Neural progenitor cell (in vitro differentiated cells): ENCODE results near the gene AK3. TPM values are rescaled to one million over a fixed set of nuclear protein-coding genes. Genes with fewer than 3 reads are reported as not detected.
A peak's percentile ranks its signal among the peaks of the same experiment; 100 is the strongest.

ENCODE experiments used
- DNase-seq: peaks from one replicate; pipeline ENCODE4 v3.0.0-alpha.2; 2016; ENCODE audit warnings: low spot score
- H2AFZ ChIP-seq: fragments of 200-600 bp; sonication (generic); replicated peaks from 2 replicates; pipeline ENCODE4 v1.6.1; 2016; ENCODE audit warnings: antibody characterized with exemption
- H3F3A ChIP-seq: fragments of 200-600 bp; sonication (generic); 2 replicates; pipeline ENCODE4 v1.6.1; 2016; ENCODE audit warnings: antibody characterized with exemption, low read depth
- H3K27ac ChIP-seq: fragments of 200-600 bp; sonication (generic); 2 replicates; pipeline ENCODE4 v1.5.1; 2016; ENCODE audit warnings: mild to moderate bottlenecking
- H3K27me3 ChIP-seq: fragments of 200-600 bp; sonication (generic); 2 replicates; pipeline ENCODE4 v1.6.1; 2016; ENCODE audit warnings: mild to moderate bottlenecking, moderate library complexity
- H3K36me3 ChIP-seq: fragments of 200-600 bp; sonication (generic); 2 replicates; pipeline ENCODE4 v1.5.1; 2016
- H3K4me1 ChIP-seq: fragments of 200-600 bp; sonication (generic); 2 replicates; pipeline ENCODE4 v1.6.1; 2016; ENCODE audit warnings: mixed run types
- H3K4me2 ChIP-seq: fragments of 200-600 bp; sonication (generic); 2 replicates; pipeline ENCODE4 v1.6.1; 2016
- H3K4me3 ChIP-seq: fragments of 200-600 bp; sonication (generic); 2 replicates; pipeline ENCODE4 v1.5.1; 2016
- H3K79me2 ChIP-seq: fragments of 200-600 bp; sonication (generic); 2 replicates; pipeline ENCODE4 v1.6.1; 2016; ENCODE audit warnings: low read depth
- H3K9ac ChIP-seq: fragments of 200-600 bp; sonication (generic); 2 replicates; pipeline ENCODE4 v1.6.1; 2016
- H3K9me3 ChIP-seq: fragments of 200-600 bp; sonication (generic); 2 replicates; pipeline ENCODE4 v1.5.1; 2016; ENCODE audit warnings: low read depth
- H4K20me1 ChIP-seq: fragments of 200-600 bp; sonication (generic); 2 replicates; pipeline ENCODE4 v1.6.1; 2016; ENCODE audit warnings: low read depth
- H3K27ac Mint-ChIP-seq: 3 replicates; pipeline ENCODE4 v1.8.0; 2021; ENCODE audit warnings: mixed read lengths
- H3K27me3 Mint-ChIP-seq: 2 replicates; pipeline ENCODE4 v1.8.0; 2022; ENCODE audit warnings: low read depth, mild to moderate bottlenecking, inconsistent platforms, moderate library complexity, mixed read lengths; ENCODE audit not compliant: insufficient read depth
- H3K36me3 Mint-ChIP-seq: 3 replicates; pipeline ENCODE4 v1.8.0; 2021; ENCODE audit warnings: mixed read lengths
- H3K4me1 Mint-ChIP-seq: 3 replicates; pipeline ENCODE4 v1.8.0; 2021; ENCODE audit warnings: mixed read lengths
- H3K4me3 Mint-ChIP-seq: 3 replicates; pipeline ENCODE4 v1.8.0; 2021; ENCODE audit warnings: mild to moderate bottlenecking, moderate library complexity, mixed read lengths
- H3K9me3 Mint-ChIP-seq: 3 replicates; pipeline ENCODE4 v1.8.0; 2020; ENCODE audit warnings: mixed read lengths
- CTCF ChIP-seq: fragments of 200-600 bp; sonication (generic); IDR thresholded peaks from 2 replicates; pipeline ENCODE4 v1.5.1; 2017; ENCODE audit warnings: antibody characterized with exemption, mild to moderate bottlenecking
- EZH2 ChIP-seq: fragments of 200-600 bp; sonication (generic); IDR thresholded peaks from 2 replicates; pipeline ENCODE4 v1.6.1; 2017; ENCODE audit warnings: antibody characterized with exemption, mild to moderate bottlenecking, moderate library complexity
- EZH2phosphoT487 ChIP-seq: fragments of 200-600 bp; sonication (generic); IDR thresholded peaks from 2 replicates; pipeline ENCODE4 v1.6.1; 2017; ENCODE audit warnings: antibody characterized with exemption
- total RNA-seq: library from RNA; depleted of rRNA; stranded (reverse); fragments of >200 nt; gene quantifications from 2 replicates; pipeline ENCODE4 v1.2.3, GENCODE V29; 2015; ENCODE audit warnings: low replicate concordance

The AK3 gene
- total RNA-seq, 1 donor from 2014 or later: 54.8 TPM

- no peak for DNase-seq
- Mint-ChIP-seq H3K9me3 (no peaks in the 10 kb centered on the region), H3K4me1 (peaks cover 27% of the 10 kb centered on the region), H3K27me3 (peaks cover 2% of the 10 kb centered on the region), H3K36me3 (peaks cover 2% of the 10 kb centered on the region), H3K4me3 (peak overlapping the region; percentile 76), H3K27ac (no peak overlapping the region)
- TF ChIP-seq CTCF (no peak), EZH2phosphoT487 (no peak), EZH2 (no peak)
- no peak overlapping the region for H3K9ac ChIP-seq
- H3K4me2 ChIP-seq: peak overlapping the region; percentile 97
- H3K79me2 ChIP-seq: peaks cover 32% of the 10 kb centered on the region
- no peaks in the 10 kb centered on the region for H3K36me3 ChIP-seq
- no peak overlapping the region for H2AFZ ChIP-seq
- peaks cover 23% of the 10 kb centered on the region for H3F3A ChIP-seq
- no peaks in the 10 kb centered on the region for H3K9me3 ChIP-seq
- no peak overlapping the region for H3K27ac ChIP-seq
- H3K27me3 ChIP-seq: peaks cover 11% of the 10 kb centered on the region
- H4K20me1 ChIP-seq: no peaks in the 10 kb centered on the region
- no peak overlapping the region for H3K4me3 ChIP-seq
- peaks cover 11% of the 10 kb centered on the region for H3K4me1 ChIP-seq
Observed at GRCh38 chr9:4742246-4742645, 1.2 kb upstream of the AK3 start.

- Histone ChIP-seq H3K79me2 (peaks cover 33% of the 10 kb centered on the region), H3K4me1 (peaks cover 11% of the 10 kb centered on the region), H4K20me1 (no peaks in the 10 kb centered on the region), H3K36me3 (no peaks in the 10 kb centered on the region), H2AFZ (peak overlapping the region; percentile 99), H3K4me3 (peak overlapping the region; percentile 90), H3K4me2 (peak overlapping the region; percentile 97), H3K9me3 (no peaks in the 10 kb centered on the region), H3K9ac (peak overlapping the region; percentile 50), H3F3A (peaks cover 23% of the 10 kb centered on the region), H3K27ac (no peak overlapping the region), H3K27me3 (peaks cover 11% of the 10 kb centered on the region)
- H3K27ac Mint-ChIP-seq: no peak overlapping the region
- no peak for DNase-seq
- H3K4me3 Mint-ChIP-seq: peak overlapping the region; percentile 76
- H3K36me3 Mint-ChIP-seq: peaks cover 2% of the 10 kb centered on the region
- TF ChIP-seq CTCF (no peak), EZH2 (no peak), EZH2phosphoT487 (no peak)
- H3K9me3 Mint-ChIP-seq: no peaks in the 10 kb centered on the region
- H3K27me3 Mint-ChIP-seq: peaks cover 2% of the 10 kb centered on the region
- H3K4me1 Mint-ChIP-seq: peaks cover 27% of the 10 kb centered on the region
Observed at GRCh38 chr9:4741365-4742089, 525 bp upstream of the AK3 start.

- H3K27me3 Mint-ChIP-seq: peaks cover under 1% of the 10 kb centered on the region
Observed at GRCh38 chr9:4740388-4740637, 689 bp downstream of the AK3 start.

More at GRCh38 chr9:4740388-4740637, 689 bp downstream of the AK3 start:
- peak overlapping the region; percentile 99 for H2AFZ ChIP-seq
- H3F3A ChIP-seq: peaks cover 23% of the 10 kb centered on the region
- H3K4me1 ChIP-seq: peaks cover 11% of the 10 kb centered on the region
- H3K27ac Mint-ChIP-seq: peak overlapping the region; percentile 27
- peak overlapping the region; percentile 90 for H3K4me3 Mint-ChIP-seq
- H3K9me3 Mint-ChIP-seq: no peaks in the 10 kb centered on the region
- H3K4me3 ChIP-seq: peak overlapping the region; percentile 90
- H4K20me1 ChIP-seq: no peaks in the 10 kb centered on the region
- no peaks in the 10 kb centered on the region for H3K9me3 ChIP-seq
- H3K79me2 ChIP-seq: peaks cover 39% of the 10 kb centered on the region
- no peak for DNase-seq
- H3K9ac ChIP-seq: peak overlapping the region; percentile 62
- H3K36me3 Mint-ChIP-seq: peaks cover 2% of the 10 kb centered on the region
- no peak overlapping the region for H3K27ac ChIP-seq
- H3K4me2 ChIP-seq: peak overlapping the region; percentile 97
- H3K36me3 ChIP-seq: no peaks in the 10 kb centered on the region
- H3K27me3 ChIP-seq: peaks cover 11% of the 10 kb centered on the region
- peaks cover 27% of the 10 kb centered on the region for H3K4me1 Mint-ChIP-seq
- no peak for TF ChIP-seq CTCF
- no peak for TF ChIP-seq EZH2
- TF ChIP-seq EZH2phosphoT487: no peak
